NCI-H1436 treated with DMSO at 0.1 percent for 48 hours (cell line): ENCODE data around the gene GAREM2.

Experiments
- DNase-seq: peaks from one replicate; lab custom pipeline; 2025; lab: John Stamatoyannopoulos, UW

Gene GAREM2

GRCh38 chr2:26237868-26238267 is 65.0 kb downstream of the GAREM2 start:
- DNase-seq = no peak

- no peak for DNase-seq
Measured at GRCh38 chr2:26238311-26238958, 65.5 kb downstream of the GAREM2 start.
